SK-N-SH (cell line): Measurements from ENCODE around the gene KICS2.

Experiments used
- EP300 ChIP-seq, 2 experiments: IDR thresholded peaks; 2 replicates each; pipeline versions ENCODE4 v1.4.0 to v1.6.1; 2012; ENCODE audit warnings: borderline replicate concordance in 1 of 2, low read depth in 1 of 2, low read length in 1 of 2
- FOXM1 ChIP-seq: IDR thresholded peaks from 2 replicates; pipeline ENCODE4 v1.4.0; 2012; ENCODE audit warnings: low read depth, mild to moderate bottlenecking
- JUND ChIP-seq: IDR thresholded peaks from 2 replicates; pipeline ENCODE4 v1.4.0; 2012
- NFIC ChIP-seq: IDR thresholded peaks from 2 replicates; pipeline ENCODE4 v1.4.0; 2012; ENCODE audit warnings: borderline replicate concordance
- POLR2AphosphoS5 ChIP-seq: IDR thresholded peaks from 2 replicates; pipeline ENCODE4 v1.6.1; 2012; ENCODE audit warnings: low read depth, low read length
- RFX5 ChIP-seq: IDR thresholded peaks from 2 replicates; pipeline ENCODE4 v1.6.1; 2012; ENCODE audit warnings: mild to moderate bottlenecking, improper control_type of control experiment, low read length
- TCF12 ChIP-seq: IDR thresholded peaks from 2 replicates; pipeline ENCODE4 v1.4.0; 2012
- TF ChIP-seq, protein P1 (sequence below): fragments of 200-600 bp; sonication (generic); IDR thresholded peaks from 2 replicates; pipeline ENCODE4 v1.6.1; 2017; ENCODE audit warnings: antibody characterized with exemption, mild to moderate bottlenecking, moderate library complexity
- TF ChIP-seq, protein P2 (sequence below): IDR thresholded peaks from 2 replicates; pipeline ENCODE4; 2012
- TF ChIP-seq, protein P3 (sequence below): IDR thresholded peaks from 2 replicates; pipeline ENCODE4 v1.6.1; 2012; ENCODE audit warnings: mild to moderate bottlenecking, low read depth, low read length, moderate library complexity
- TF ChIP-seq, protein P4 (sequence below): fragments of 150-350 bp; IDR thresholded peaks from 2 replicates; pipeline ENCODE4 v1.6.1; 2017; ENCODE audit warnings: antibody characterized with exemption, low read length, low read depth, borderline replicate concordance

DNA sequence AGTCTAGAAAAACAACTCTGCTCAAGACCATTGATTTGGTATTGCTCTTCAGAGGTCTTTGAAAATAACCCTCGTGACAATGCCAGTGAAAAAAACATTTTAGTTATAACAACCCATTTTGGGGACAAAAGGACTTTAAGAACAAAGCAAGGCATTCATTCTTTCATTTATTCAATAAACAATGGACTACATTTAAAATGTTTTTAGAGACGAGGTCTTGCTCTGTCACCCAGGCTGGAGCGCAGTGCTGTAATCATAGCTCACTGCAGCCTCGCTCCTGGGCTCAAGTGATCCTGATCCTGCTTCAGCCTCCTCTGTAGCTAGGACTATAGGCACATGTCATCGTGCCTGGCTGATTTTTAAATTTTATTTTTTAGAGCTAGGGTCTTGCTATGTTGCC lies 7.7 kb upstream of the KICS2 start:
- TF ChIP-seq NFIC (no peak), JUND (no peak), RFX5 (no peak), EP300 (IDR thresholded peaks at IDR 0.05; ENCODE audit: borderline replicate concordance in 1 of 2, low read depth in 1 of 2, low read length in 1 of 2) (no peak), POLR2AphosphoS5 (no peak), FOXM1 (no peak), TCF12 (no peak)
- TF ChIP-seq, protein P1, sequence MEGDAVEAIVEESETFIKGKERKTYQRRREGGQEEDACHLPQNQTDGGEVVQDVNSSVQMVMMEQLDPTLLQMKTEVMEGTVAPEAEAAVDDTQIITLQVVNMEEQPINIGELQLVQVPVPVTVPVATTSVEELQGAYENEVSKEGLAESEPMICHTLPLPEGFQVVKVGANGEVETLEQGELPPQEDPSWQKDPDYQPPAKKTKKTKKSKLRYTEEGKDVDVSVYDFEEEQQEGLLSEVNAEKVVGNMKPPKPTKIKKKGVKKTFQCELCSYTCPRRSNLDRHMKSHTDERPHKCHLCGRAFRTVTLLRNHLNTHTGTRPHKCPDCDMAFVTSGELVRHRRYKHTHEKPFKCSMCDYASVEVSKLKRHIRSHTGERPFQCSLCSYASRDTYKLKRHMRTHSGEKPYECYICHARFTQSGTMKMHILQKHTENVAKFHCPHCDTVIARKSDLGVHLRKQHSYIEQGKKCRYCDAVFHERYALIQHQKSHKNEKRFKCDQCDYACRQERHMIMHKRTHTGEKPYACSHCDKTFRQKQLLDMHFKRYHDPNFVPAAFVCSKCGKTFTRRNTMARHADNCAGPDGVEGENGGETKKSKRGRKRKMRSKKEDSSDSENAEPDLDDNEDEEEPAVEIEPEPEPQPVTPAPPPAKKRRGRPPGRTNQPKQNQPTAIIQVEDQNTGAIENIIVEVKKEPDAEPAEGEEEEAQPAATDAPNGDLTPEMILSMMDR, result no peak
- TF ChIP-seq, protein P2, sequence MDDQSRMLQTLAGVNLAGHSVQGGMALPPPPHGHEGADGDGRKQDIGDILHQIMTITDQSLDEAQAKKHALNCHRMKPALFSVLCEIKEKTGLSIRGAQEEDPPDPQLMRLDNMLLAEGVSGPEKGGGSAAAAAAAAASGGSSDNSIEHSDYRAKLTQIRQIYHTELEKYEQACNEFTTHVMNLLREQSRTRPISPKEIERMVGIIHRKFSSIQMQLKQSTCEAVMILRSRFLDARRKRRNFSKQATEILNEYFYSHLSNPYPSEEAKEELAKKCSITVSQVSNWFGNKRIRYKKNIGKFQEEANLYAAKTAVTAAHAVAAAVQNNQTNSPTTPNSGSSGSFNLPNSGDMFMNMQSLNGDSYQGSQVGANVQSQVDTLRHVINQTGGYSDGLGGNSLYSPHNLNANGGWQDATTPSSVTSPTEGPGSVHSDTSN, result no peak
- TF ChIP-seq, protein P3, sequence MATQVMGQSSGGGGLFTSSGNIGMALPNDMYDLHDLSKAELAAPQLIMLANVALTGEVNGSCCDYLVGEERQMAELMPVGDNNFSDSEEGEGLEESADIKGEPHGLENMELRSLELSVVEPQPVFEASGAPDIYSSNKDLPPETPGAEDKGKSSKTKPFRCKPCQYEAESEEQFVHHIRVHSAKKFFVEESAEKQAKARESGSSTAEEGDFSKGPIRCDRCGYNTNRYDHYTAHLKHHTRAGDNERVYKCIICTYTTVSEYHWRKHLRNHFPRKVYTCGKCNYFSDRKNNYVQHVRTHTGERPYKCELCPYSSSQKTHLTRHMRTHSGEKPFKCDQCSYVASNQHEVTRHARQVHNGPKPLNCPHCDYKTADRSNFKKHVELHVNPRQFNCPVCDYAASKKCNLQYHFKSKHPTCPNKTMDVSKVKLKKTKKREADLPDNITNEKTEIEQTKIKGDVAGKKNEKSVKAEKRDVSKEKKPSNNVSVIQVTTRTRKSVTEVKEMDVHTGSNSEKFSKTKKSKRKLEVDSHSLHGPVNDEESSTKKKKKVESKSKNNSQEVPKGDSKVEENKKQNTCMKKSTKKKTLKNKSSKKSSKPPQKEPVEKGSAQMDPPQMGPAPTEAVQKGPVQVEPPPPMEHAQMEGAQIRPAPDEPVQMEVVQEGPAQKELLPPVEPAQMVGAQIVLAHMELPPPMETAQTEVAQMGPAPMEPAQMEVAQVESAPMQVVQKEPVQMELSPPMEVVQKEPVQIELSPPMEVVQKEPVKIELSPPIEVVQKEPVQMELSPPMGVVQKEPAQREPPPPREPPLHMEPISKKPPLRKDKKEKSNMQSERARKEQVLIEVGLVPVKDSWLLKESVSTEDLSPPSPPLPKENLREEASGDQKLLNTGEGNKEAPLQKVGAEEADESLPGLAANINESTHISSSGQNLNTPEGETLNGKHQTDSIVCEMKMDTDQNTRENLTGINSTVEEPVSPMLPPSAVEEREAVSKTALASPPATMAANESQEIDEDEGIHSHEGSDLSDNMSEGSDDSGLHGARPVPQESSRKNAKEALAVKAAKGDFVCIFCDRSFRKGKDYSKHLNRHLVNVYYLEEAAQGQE, result no peak
- TF ChIP-seq, protein P4, sequence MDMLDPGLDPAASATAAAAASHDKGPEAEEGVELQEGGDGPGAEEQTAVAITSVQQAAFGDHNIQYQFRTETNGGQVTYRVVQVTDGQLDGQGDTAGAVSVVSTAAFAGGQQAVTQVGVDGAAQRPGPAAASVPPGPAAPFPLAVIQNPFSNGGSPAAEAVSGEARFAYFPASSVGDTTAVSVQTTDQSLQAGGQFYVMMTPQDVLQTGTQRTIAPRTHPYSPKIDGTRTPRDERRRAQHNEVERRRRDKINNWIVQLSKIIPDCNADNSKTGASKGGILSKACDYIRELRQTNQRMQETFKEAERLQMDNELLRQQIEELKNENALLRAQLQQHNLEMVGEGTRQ, result no peak
